Pericardium fibroblast (primary cell): ENCODE data around the gene PNPO. TPM values are rescaled to one million over a fixed set of nuclear protein-coding genes. Genes with fewer than 3 reads are reported as not detected.

ENCODE experiments used
- total RNA-seq: library from RNA; depleted of rRNA; stranded (reverse); fragments of >200 nt; gene quantifications from 2 replicates; pipeline ENCODE4 v1.2.3, GENCODE V29; 2015

Gene PNPO
- 29.5 and 33.3 TPM in 2 replicates for total RNA-seq

GRCh38 chr17:47941246-47942095 lies at the start of gene PNPO:
Gene PNPO, plus strand, starts transcription at chr17:47941571. Its CDS starts 105 bp downstream, at chr17:47941676.

DNA sequence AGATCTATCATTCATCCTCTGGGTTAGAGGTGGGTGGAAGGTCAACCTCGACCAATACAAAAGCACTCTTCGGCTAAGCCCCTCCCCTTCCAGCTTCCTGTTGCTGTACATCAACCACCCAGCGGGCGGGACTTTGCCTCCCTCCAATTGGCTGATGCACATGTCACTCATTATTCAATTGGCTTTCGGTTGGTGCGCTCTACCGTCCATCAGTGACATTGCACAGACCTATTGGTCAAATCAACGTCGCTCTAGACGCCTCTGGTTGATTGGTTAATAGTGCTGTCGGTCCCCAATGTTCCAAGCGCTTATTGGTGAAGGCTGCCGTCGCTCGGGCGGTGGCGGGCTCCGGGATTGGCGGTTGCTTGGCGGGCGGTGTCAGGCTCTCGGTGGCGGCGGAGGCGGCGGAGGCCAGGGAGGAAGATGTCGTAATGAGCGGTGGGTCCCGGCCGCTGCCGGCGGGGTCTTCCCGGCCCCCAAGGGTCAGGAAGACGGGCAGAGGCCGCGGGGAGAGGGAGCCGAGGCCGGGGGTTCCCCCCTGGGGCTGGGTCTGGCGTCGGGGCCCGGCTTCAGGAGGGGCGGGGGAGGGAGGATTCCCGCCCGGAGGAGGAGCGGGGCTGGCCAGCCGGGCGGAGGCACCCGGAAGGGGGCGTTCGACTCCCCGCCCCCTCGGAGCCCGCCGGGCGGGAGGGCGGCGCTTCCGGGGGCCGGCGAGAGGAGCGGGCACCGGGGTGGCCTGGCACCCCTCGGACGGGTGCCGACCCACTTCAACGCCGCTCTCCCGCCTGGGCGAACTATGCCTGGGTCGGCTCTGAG lies 45.3 kb upstream of the PNPO start, which contains the start of gene SP2:
Gene SP2 (plus strand): TSS at position 381 of the 816 bp plus-strand sequence. CDS start 51 bp downstream, at position 432.

GRCh38 chr17:47957591-47958490 lies 16.5 kb downstream of the PNPO start, which contains the start of gene PRR15L:
Gene PRR15L, minus strand, starts transcription at chr17:47957883. Its CDS starts 4,649 bp downstream, at chr17:47953234.

GRCh38 chr17:47970725-47971499 lies 29.5 kb downstream of the PNPO start, which contains the start of gene CDK5RAP3:
Gene CDK5RAP3, plus strand, starts transcription at chr17:47971113. Its CDS starts 34 bp downstream, at chr17:47971147.

Other genes starting within 250 kb of the PNPO start
- 13.6 and 16.9 TPM in 2 replicates for gene TBKBP1, start 247.4 kb upstream of the PNPO start, total RNA-seq
- gene TBX21, start 208.3 kb upstream of the PNPO start, total RNA-seq = not detected in 2 replicates
- gene OSBPL7, start 119.8 kb upstream of the PNPO start, total RNA-seq = 6.4 and 10.0 TPM in 2 replicates
- gene MRPL10, start 110.0 kb upstream of the PNPO start, total RNA-seq = 31.0 and 45.8 TPM in 2 replicates
- 0.60 TPM in 1 of 2 replicates, not detected in the other for gene LRRC46, start 109.9 kb upstream of the PNPO start, total RNA-seq
- 26.6 and 40.6 TPM in 2 replicates for gene SCRN2, start 100.3 kb upstream of the PNPO start, total RNA-seq
- gene SP6, start 90.4 kb upstream of the PNPO start, total RNA-seq = 0.26 TPM in 1 of 2 replicates, not detected in the other
- 1.9 and 8.1 TPM in 2 replicates for gene SP2, start 45.3 kb upstream of the PNPO start, total RNA-seq
- not detected in 2 replicates for gene PRR15L, start 16.3 kb downstream of the PNPO start, total RNA-seq
- 59.7 and 59.8 TPM in 2 replicates for gene CDK5RAP3, start 29.5 kb downstream of the PNPO start, total RNA-seq
- 88.6 and 94.8 TPM in 2 replicates for gene COPZ2, start 96.2 kb downstream of the PNPO start, total RNA-seq
- gene NFE2L1, start 106.8 kb downstream of the PNPO start, total RNA-seq = 69.9 and 98.4 TPM in 2 replicates
- gene CBX1, start 159.9 kb downstream of the PNPO start, total RNA-seq = 38.1 and 47.1 TPM in 2 replicates
- 5.0 and 13.9 TPM in 2 replicates for gene SNX11, start 166.2 kb downstream of the PNPO start, total RNA-seq